ENCODE results near the gene FOXK2. TPM values are rescaled to one million over a fixed set of nuclear protein-coding genes. Genes with fewer than 3 reads are reported as not detected.
"Not testable (repeated sequence)": the region's sequence is repeated elsewhere in the genome, so short reads cannot be mapped to it uniquely, and the experiment has no call there.

FOXK2 gene
- total RNA-seq, 1 experiment from 2014 or later: 107 TPM

DNA sequence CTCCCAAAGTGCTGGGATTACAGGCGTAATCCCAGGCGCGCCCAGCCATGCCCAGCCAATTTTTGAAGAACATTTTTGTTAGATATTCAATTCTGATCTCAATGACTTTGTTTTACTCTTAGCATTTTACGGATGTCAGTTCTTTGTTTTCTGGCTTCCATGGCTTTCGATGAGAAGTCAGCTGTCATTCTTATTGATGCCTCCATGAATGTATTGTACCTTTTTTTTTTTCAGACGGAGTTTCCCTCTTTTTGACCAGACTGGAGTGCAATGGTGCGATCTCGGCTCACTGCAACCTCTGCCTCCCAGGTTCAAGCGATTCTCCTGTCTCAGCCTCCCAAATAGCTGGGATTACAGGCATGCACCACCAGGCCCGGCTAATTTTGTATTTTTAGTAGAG, 5.7 kb upstream of the FOXK2 start:
- CTCF ChIA-PET; H3K27me3 ChIP-seq (replicated peaks; ENCODE audit: insufficient read depth, low read depth, low read length, poor library complexity); BruUV-seq (replicated peaks); H3K36me3 ChIP-seq (ENCODE audit: insufficient read depth, low read length, poor library complexity, severe bottlenecking); POLR2A ChIA-PET (ENCODE audit: low non-redundant PET); H3K4me1 ChIP-seq (ENCODE audit: insufficient read depth, low read length, poor library complexity, severe bottlenecking); H3K4me3 ChIP-seq (ENCODE audit: low read depth, low read length, poor library complexity, severe bottlenecking); DNase-seq (ENCODE audit: low spot score); H3K9me3 ChIP-seq (ENCODE audit: low read depth, low read length, poor library complexity, severe bottlenecking); intact Hi-C loops (cut with micrococcal nuclease; ENCODE audit: unreplicated experiment); H3K27ac ChIP-seq (ENCODE audit: low read depth, low read length, poor library complexity, severe bottlenecking): not testable (repeated sequence)

DNA sequence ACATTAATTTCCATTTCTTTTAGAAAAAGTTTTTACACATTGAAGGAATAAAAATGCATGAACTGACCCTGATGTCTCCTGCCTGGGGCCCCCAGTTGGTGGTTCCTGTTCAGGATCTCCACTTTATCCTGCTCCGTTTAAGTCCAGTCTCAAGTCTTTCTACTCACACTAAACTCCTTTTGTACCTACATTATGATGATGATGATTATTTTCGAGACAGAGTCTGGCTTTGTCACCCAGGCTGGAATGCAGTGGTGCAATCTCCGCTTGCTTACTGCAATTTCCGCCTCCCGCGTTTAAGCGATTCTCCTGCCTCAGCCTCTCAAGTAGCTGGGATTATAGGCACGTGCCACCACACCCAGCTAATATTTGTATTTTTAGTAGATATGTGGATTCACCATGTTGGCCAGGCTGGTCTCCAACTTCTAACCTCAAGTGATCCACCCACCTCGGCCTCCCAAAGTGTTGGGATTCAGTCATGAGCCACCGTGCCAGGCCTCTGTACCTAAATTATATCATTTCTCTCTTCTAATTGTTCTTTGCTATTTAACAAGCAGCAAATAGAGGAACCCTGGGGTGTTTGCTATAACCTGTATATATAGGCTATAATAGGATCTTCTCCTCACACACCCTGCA, 2.2 kb upstream of the FOXK2 start:
- ChIA-PET POLR2A (ENCODE audit: low non-redundant PET) (interaction anchor here (0.9 kb wide), 1 partner anchor 276 kb away, joined by 16 read pairs; no protein-coding TSS in a partner anchor), CTCF (no interaction called here)
- intact Hi-C loops (cut with micrococcal nuclease; ENCODE audit: unreplicated experiment): no loop called here
- TF ChIP-seq, protein P1, sequence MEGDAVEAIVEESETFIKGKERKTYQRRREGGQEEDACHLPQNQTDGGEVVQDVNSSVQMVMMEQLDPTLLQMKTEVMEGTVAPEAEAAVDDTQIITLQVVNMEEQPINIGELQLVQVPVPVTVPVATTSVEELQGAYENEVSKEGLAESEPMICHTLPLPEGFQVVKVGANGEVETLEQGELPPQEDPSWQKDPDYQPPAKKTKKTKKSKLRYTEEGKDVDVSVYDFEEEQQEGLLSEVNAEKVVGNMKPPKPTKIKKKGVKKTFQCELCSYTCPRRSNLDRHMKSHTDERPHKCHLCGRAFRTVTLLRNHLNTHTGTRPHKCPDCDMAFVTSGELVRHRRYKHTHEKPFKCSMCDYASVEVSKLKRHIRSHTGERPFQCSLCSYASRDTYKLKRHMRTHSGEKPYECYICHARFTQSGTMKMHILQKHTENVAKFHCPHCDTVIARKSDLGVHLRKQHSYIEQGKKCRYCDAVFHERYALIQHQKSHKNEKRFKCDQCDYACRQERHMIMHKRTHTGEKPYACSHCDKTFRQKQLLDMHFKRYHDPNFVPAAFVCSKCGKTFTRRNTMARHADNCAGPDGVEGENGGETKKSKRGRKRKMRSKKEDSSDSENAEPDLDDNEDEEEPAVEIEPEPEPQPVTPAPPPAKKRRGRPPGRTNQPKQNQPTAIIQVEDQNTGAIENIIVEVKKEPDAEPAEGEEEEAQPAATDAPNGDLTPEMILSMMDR (conservative IDR thresholded peaks at IDR 0.05; ENCODE audit: low read depth, low read length): no peak
- TF ChIP-seq EZH2 (IDR thresholded peaks at IDR 0.05; ENCODE audit: borderline replicate concordance, low read depth, low read length, poor library complexity, severe bottlenecking): no peak
- Histone ChIP-seq H3K4me3 (ENCODE audit: low read depth, low read length, poor library complexity, severe bottlenecking) (no peak overlapping the region), H3K4me1 (ENCODE audit: insufficient read depth, low read length, poor library complexity, severe bottlenecking) (no peaks in the 10 kb centered on the region), H3K27ac (ENCODE audit: low read depth, low read length, poor library complexity, severe bottlenecking) (peak overlapping the region; percentile 47), H3K36me3 (ENCODE audit: insufficient read depth, low read length, poor library complexity, severe bottlenecking) (no peaks in the 10 kb centered on the region), H3K27me3 (replicated peaks; ENCODE audit: insufficient read depth, low read depth, low read length, poor library complexity) (no peaks in the 10 kb centered on the region), H3K9me3 (ENCODE audit: low read depth, low read length, poor library complexity, severe bottlenecking) (no peaks in the 10 kb centered on the region)
- no TSS peak for BruUV-seq (replicated peaks)
- DNase-seq (ENCODE audit: low spot score): peak; percentile 55

DNA sequence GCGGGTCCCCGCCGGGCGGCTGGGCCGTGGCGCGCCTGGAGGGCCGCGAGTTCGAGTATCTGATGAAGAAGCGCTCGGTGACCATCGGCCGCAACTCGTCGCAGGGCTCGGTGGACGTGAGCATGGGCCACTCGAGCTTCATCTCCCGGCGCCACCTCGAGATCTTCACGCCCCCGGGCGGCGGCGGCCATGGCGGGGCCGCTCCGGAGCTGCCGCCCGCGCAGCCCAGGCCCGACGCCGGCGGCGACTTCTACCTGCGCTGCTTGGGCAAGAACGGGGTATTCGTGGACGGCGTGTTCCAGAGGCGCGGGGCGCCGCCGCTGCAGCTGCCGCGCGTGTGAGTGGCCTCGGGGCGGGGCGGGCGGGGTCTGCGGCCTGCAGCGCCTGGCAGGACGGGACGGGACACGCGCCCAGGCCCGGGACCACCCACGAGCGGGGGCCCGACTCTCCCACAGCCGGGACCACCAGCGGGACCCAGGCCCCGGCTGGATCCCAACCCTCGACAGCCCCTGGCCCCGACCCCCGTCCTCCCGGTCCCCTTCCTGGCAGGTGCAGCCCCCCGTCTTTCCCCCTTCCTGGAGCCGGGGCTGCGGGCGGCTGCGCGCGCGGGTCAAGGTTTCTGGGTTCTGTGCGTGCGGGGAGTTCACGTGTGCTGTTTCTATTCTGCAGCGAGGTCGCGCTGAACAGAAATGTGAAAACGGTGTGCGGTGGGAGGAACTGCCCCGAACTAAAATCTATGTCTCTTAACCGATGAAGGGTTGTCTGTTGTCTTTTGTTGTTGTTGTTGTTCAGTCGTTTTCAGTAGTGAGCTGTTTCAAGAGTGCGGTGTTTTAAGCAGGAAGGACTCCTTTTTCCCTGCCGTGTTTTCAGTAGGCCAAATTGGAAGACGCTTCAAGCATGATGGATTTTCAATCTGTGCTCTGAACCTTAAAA, 705 bp downstream of the FOXK2 start:
- POLR2A ChIA-PET (ENCODE audit: low non-redundant PET): interaction anchor here (0.7 kb wide), 2 partner anchors 69 to 314 kb away, joined by 3 to 4 read pairs; no protein-coding TSS in a partner anchor
- no TSS peak for BruUV-seq (replicated peaks)

More for the DNA sequence above, 705 bp downstream of the FOXK2 start:
- intact Hi-C loops (cut with micrococcal nuclease; ENCODE audit: unreplicated experiment): no loop called here
- CTCF ChIA-PET: interaction anchor here (0.5 kb wide), 1 partner anchor 163 kb away, joined by 6 read pairs; no protein-coding TSS in a partner anchor
- no peaks in the 10 kb centered on the region for H3K36me3 ChIP-seq (ENCODE audit: insufficient read depth, low read length, poor library complexity, severe bottlenecking)
- no peaks in the 10 kb centered on the region for H3K9me3 ChIP-seq (ENCODE audit: low read depth, low read length, poor library complexity, severe bottlenecking)
- H3K27ac ChIP-seq (ENCODE audit: low read depth, low read length, poor library complexity, severe bottlenecking): peak overlapping the region; percentile 81
- H3K4me3 ChIP-seq (ENCODE audit: low read depth, low read length, poor library complexity, severe bottlenecking): peak overlapping the region; percentile 93
- TF ChIP-seq, protein P1 (conservative IDR thresholded peaks at IDR 0.05; ENCODE audit: low read depth, low read length): no peak
- no peak for TF ChIP-seq EZH2 (IDR thresholded peaks at IDR 0.05; ENCODE audit: borderline replicate concordance, low read depth, low read length, poor library complexity, severe bottlenecking)
- peaks cover 4% of the 10 kb centered on the region for H3K4me1 ChIP-seq (ENCODE audit: insufficient read depth, low read length, poor library complexity, severe bottlenecking)
- H3K27me3 ChIP-seq (replicated peaks; ENCODE audit: insufficient read depth, low read depth, low read length, poor library complexity): no peaks in the 10 kb centered on the region
- DNase-seq (ENCODE audit: low spot score): peak; percentile 34
